NB4 (cell line): ENCODE data around the gene GIMAP1.

Experiments
- CTCF ChIP-seq: IDR thresholded peaks from one replicate; pipeline ENCODE4 v1.5.1; 2012; ENCODE audit warnings: low read depth, low read length
- POLR2A ChIP-seq: IDR thresholded peaks from 2 replicates; pipeline ENCODE4 v1.6.1; 2011; ENCODE audit warnings: mild to moderate bottlenecking; ENCODE audit not compliant: insufficient read length; ENCODE audit errors: extremely low read depth
- TF ChIP-seq, protein P1 (sequence below): IDR thresholded peaks from 2 replicates; pipeline ENCODE4 v1.6.1; 2011; ENCODE audit warnings: low read depth, low read length

DNA sequence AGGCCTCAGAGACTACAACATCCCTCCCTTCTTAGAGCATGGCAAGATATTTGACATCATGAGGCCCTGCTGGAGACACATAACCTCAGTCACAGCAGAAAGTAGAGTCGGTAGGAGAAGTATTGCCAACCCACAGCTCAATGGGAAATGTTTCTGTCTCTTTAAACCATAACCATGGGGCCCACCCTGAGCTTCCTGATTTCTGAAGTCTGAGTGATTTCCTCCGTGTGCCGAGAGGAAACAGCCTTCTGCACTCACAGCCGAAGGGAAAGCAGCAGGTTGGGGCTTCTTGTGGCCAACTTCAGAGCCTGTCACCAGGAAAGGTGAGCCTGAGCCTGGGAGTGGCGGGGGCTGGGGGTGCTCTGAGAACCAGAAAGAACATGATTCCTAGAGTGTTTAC, at the start of gene GIMAP1:
- TF ChIP-seq CTCF: no peak
- TF ChIP-seq, protein P1, sequence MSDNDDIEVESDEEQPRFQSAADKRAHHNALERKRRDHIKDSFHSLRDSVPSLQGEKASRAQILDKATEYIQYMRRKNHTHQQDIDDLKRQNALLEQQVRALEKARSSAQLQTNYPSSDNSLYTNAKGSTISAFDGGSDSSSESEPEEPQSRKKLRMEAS: no peak; the same call in 1 of the 2 replicates
- no peak for TF ChIP-seq POLR2A
